GM19452 (cell line): ENCODE data around the gene BEND4.
"Not testable (repeated sequence)": the region's sequence is repeated elsewhere in the genome, so short reads cannot be mapped to it uniquely, and the experiment has no call there.

ENCODE experiments used
- ATAC-seq: cut with Tn5 transposase; IDR thresholded peaks from one replicate; pipeline ENCODE4 v1.9.1; 2021; ENCODE audit not compliant: unreplicated experiment

The BEND4 gene

GRCh38 chr4:42152507-42153504 lies at the start of gene BEND4:
TSS of gene BEND4 (minus strand) at chr4:42152655. CDS start at chr4:42152143, 512 bp downstream.
- ATAC-seq, result peak; percentile 4

DNA sequence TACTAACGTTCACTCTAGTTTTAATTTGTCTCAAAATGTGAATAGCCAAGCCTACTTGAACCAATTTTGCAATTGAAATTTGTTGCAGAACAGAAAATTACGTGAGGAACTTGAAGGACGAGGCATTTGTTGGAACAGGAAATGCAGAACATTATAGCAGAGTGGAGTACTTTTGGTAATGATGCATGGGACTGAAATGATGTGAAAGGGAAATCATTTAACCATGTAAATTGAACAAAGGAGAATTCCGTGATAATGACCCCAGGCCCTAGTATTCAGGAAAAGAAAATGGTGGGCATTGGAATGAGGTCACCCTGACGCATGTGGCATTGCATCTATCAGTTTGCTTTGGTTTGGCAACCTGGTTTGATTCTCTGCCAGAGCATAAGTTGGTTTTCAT lies 44.9 kb upstream of the BEND4 start:
- ATAC-seq, result no peak

GRCh38 chr4:42172921-42173320 lies 20.5 kb upstream of the BEND4 start:
- no peak for ATAC-seq

- ATAC-seq, result no peak
These were observed 19.8 kb upstream of the BEND4 start for GRCh38 chr4:42172128-42172790.

DNA sequence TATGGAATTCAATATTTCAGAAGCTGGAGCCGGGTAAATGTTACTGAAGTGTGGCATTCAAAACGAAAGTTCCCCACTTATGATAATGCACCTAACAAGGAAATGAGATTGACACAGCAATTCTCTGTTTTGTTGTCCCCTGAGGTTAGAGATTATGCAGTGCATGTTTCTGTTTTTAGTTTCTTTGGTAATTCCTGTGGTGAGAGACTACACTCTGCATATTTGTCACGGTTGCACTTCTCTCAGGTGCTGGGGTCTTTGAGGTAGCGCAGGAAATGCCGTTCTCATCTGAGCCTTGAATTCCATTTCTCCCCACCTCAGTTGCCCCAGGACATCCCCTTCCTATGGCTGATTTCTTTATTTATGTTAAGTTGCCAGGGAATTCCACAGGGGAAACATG lies 15.3 kb upstream of the BEND4 start:
- peak; percentile 99 for ATAC-seq

DNA sequence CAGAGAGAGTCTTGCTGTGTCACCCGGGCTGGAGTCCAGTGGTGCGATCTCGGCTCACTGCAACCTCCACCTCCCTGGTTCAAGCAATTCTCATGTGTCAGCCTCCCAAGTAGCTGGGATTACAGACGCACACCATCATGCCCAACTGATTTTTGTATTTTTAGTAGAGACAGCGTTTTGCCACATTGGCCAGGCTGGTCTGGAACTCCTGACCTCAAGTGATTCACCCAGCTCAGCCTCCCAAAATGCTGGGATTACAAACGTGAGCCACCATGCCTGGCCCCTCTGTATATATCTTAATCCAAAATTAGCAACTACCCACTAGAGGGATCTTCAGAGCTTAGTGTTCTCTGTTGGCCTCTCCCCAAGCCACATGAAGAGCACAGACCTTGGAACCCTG lies 13.7 kb upstream of the BEND4 start:
- ATAC-seq, result not testable (repeated sequence)

DNA sequence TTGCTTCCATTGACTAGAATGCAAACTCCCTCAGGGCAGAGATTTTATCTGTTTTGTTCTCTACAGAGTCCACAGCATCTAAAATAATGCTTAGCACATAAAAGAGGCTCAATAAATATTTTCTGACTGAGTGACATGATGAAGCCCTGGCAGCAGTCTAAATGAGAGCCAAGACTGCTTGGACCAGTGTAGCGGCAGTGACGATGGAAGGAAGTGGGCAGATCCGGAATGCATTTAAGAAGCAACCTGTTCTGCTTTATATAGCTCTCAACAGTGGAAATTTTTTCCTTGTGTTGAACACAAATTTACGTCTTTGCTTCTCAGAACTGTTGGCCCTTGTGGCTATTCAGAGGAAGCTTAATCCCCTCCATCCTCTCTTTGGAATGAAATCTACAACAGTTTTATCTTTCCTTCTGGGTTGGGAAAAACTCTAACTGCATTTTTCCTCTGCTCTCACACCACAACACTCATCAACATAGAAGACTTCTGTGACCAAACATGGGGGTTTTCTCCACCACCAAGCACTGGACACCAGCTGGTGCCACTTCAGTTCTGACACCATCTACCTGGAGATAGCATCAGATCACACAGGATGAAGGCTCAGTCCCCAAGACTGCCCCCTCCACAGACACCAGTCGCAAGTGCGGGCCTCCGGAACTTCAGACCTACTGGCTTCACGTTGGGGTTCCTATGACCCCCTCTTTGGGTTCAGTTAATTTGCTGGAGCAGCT lies 7.0 kb upstream of the BEND4 start:
- ATAC-seq, result no peak

DNA sequence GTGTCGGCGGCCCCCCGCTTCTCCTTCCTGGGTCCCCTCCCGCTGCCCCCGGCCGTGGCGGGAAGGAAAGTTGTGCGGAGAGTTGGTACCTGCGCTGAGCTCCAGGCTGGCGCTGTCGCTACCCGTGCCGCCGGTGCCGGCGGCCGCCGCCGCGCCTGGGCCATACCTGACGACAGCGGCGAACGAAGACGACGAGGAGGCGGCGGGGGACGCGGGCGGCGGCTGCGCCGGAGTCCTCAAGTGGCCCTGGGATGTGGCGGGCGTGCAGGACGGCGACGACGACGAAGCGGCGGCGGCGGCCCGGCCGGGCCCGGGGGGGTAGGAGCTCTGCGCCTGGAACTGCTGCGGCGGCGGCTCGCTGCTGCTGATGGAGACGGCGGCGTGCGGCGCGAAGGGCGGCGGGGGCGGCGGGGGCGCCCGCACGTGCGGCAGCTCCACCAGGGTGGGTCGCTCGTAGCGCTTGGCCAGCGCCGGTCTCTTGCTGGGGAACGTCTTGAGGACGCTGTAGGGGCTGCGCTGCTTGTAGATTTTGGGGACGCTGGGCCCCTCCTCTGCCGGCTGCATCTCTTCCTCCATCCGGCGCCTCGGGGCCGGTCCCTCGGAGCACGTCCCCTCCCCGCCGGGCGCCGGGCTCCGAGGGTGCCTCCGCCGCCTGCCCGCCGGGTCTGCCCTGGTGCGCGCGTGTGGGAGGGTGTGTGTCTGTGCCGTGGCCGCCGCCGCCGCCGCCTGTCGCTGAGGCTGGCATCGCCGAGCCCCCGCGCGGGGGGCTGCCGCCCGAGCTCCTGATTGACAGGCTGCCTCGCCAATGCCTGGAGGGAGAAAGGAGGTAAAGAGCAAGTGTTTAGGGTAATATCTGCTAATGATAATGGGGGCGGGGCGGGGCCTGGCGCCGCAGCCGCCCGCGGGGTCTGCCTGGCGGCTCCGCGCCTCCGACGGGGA lies 618 bp downstream of the BEND4 start:
- ATAC-seq, result peak; percentile 54

GRCh38 chr4:42150653-42151567 lies 1.5 kb downstream of the BEND4 start:
- ATAC-seq, result peak; percentile 29

DNA sequence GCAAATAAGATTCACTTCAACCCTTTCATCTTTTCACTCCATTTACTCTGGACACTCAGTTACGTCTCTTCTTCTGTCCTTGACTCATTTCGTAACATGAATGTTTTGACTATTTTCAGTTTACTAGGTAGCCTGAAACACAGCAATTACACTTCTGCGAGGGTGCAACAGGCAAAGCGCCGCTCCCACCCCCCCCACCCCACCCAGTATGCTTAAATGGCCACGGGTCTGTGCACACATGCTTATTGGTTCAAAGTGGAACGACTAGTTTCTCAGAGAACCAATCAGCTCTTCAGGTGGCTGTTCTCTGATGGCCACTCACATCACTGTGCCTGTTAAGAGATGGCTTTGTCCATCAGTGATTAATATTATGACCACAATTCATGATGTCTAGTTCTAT lies 3.5 kb downstream of the BEND4 start:
- peak; percentile 38 for ATAC-seq

DNA sequence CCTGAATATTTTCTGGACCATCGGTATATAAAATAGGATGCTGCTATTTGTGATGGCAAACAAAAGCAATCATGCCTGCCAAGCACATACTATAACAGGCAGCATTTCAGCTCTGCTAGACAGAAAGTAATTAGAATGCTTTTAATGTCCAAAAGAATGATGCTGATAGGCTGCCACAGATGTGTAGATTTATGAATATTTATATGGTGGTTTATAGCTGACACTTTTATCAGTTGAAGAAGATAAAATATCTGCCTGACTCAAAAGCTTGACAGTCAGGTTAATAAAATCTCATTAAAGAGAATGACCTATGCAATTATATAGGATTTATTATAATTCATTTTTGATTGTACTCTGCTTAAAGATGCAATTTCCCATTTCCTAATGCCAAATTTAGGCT lies 4.0 kb downstream of the BEND4 start:
- ATAC-seq, result no peak

DNA sequence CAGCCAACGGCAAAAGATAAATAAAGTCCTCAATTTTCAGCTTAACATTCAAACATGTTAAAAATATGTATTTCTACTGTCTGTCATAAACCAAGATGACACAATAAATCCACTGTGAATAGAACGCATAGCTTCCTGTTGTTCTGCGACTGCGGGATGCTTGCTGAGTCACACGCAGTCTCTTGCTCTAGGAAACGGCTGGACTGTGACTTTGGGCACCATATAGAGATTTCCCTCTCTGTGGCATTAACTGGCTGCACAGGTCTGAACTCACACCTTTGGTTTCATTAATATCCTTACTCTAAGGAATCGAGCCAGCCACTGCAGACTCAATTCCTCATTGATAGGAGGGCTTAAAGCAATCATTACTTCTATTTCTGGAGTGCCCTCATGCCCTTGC lies 8.4 kb downstream of the BEND4 start:
- no peak for ATAC-seq

DNA sequence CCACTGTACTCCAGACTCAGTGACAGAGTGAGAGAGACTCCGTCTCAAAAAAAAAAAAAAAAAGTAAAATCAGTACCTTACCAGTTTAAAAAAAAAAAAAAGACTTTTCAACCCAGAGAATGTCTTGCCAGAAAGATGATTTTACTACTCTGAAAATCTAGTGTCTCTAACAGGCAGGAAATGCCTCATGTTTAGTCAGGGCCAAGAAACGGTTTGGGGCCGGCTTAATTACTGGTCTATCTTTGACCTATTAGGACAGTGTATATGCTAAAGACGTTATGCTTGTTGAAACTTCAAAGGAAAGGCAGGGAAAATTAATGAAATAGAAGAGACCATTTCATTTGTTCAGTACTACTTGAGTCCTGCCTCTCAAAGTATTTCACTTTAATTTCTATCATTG lies 9.9 kb downstream of the BEND4 start:
- ATAC-seq, result no peak

DNA sequence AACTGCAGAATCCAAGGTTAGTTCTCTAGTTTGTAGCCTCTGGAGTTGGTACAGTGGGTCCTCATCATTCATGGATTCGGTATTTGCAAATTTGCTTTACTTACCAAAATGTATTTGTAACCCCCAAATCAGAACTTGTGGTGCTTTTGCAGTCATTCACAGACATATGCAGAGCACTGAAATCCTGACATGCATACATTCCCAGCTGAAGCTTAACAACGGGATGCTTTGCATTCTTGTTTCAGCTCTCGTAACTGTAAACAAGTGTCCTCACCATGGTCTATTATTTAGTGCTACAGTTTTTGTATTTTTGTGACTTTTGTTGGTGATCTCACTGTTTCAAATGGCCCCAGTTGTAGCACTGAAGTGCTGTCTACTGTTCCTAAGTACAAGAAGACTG lies 16.1 kb downstream of the BEND4 start:
- no peak for ATAC-seq

DNA sequence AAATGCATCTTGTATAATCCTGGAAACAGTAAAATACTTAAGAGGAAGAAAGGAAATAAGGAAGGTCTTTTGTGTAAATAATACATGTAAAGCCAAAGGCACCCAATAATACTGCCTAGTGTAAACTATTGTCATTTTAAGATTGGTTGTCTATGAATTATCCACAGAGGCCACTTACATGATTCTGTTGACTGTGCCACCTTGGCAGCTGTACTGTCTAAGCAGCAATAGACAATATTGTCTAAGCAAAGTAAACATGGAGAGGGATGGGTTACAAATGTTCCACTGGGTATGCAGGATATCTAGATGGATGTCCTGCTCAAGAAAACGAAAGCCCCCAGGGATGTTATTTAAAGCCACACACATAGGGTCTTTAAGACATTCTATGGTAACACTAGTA lies 19.4 kb downstream of the BEND4 start:
- no peak for ATAC-seq

GRCh38 chr4:42132099-42132498 lies 20.4 kb downstream of the BEND4 start:
- no peak for ATAC-seq

DNA sequence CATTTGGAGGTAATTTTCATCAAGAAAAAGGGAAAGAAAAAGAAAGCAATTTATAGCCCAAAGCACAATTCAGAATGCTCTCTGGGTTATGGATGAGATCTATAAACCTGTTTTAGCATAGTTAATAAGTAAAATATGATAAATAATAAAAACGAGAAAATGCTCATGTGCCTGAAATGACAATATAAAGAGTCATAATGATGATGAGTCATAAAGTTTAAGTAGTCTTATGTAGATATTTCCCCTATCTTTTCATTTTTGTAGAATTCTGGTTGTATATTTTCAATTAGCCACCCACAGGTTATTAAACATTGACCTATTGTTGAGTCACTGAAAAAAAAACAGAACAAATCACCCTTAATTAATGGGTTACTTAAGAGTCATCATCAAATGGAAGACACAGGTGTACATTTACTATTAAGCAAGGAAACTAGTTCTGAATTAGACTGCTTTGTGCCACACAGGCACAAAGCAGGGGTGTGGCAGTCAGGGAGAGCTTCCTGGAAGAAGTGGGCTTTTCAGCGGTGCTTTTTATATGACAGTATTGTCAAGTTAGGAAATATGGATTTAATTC lies 29.3 kb downstream of the BEND4 start:
- no peak for ATAC-seq

DNA sequence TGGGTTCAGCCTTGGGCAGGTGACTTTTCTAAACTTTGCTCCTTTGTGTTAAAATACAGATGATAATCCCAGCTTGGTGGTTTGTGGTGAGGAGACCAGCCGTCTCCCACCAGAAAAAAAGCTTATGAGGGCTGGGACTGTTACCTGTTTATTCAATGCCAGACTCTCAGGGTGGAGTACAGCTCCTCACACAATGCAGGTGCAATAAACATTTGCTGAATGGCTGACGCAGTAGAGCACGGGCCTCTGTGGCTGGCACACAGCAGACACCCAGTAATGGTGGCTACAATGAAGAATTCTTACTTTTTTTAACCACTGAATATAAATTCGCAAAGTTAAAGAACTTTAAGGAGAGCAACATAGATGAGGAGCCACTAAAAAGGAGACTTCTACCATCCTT lies 30.2 kb downstream of the BEND4 start:
- no peak for ATAC-seq

GRCh38 chr4:42119886-42120285 lies 32.6 kb downstream of the BEND4 start:
- ATAC-seq, result no peak
